Measurements from ENCODE around the gene AK1.

- no peak for TF ChIP-seq CTCF (IDR thresholded peaks at IDR 0.05)
- no peak for TF ChIP-seq EP300 (IDR thresholded peaks at IDR 0.05)
Measured at GRCh38 chr9:127915325-127915752, 37.9 kb upstream of the AK1 start.

Measured in tibial nerve (tissue), 4 donors.